K562 (cell line): ENCODE measurements around the gene TAS2R1.

Experiments used
- ARHGAP35 ChIP-seq: fragments of 450-650 bp; IDR thresholded peaks from 2 replicates; pipeline ENCODE4 v1.6.1; 2018; ENCODE audit not compliant: partially characterized antibody
- MAFK ChIP-seq: IDR thresholded peaks from 2 replicates; pipeline ENCODE4 v1.6.1; 2011; ENCODE audit warnings: low read length, improper control_type of control experiment
- SIRT6 ChIP-seq: IDR thresholded peaks from one replicate; pipeline ENCODE4 v1.6.1; 2012; ENCODE audit warnings: low read depth, mild to moderate bottlenecking, control low read depth, inconsistent platforms, low read length, moderate library complexity
- SNRNP70 ChIP-seq: fragments of 200-400 bp; formaldehyde crosslinking; optimal IDR thresholded peaks from 2 replicates; pipeline ENCODE3; 2017; ENCODE audit warnings: low read depth, low read length
- ZFX ChIP-seq: sonication (generic); formaldehyde crosslinking; IDR thresholded peaks from 2 replicates; pipeline ENCODE4 v1.8.0; 2022; ENCODE audit warnings: mild to moderate bottlenecking, missing genetic modification reagents, moderate library complexity

DNA sequence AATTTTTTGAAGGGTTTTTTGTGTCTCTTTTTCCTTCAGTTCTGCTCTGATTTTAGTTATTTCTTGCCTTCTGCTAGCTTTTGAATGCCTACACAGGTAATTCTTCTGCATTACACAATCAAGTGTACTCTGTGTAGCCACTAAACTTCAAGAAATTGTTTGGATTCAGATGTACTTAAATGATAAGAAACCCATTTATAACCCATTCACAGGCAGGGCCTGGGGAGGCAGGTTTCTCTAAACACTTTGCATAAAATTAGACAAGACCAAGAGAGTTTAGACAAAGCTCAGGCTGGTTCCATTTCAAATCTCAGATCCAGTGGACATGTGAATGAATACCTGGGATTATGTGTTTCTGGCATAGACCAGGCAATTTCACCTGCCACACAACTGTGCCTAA, 43.0 kb downstream of the TAS2R1 start:
- TF ChIP-seq SNRNP70 (no peak), SIRT6 (no peak), MAFK (no peak), ARHGAP35 (no peak), ZFX (CRISPR knock-in tag) (no peak)
